Upper lobe of left lung (tissue), 4 donors: Measurements from ENCODE around the gene CEP72.

Experiments
- EP300 ChIP-seq, 4 donors: sonication (generic); formaldehyde crosslinking; IDR thresholded peaks; one replicate each; pipeline ENCODE4 v1.5.1; 2017; ENCODE audit warnings: antibody characterized with exemption in 4 of 4, control low read depth in 2 of 4
- POLR2A ChIP-seq, 4 donors: fragments of 450-650 bp; IDR thresholded peaks; one replicate each; pipeline ENCODE4 v1.5.1; 2016 to 2017; ENCODE audit warnings: antibody characterized with exemption in 4 of 4, mild to moderate bottlenecking in 2 of 4

- no peak for TF ChIP-seq EP300 (IDR thresholded peaks at IDR 0.05)
- no peak for TF ChIP-seq POLR2A (IDR thresholded peaks at IDR 0.05)
Measured at GRCh38 chr5:588406-588995, 23.6 kb upstream of the CEP72 start.
